CD4-positive, alpha-beta T cell treated with Interleukin-17A for 1 hour (primary cell): ENCODE data around the gene CMTM1.
"Not testable (repeated sequence)": the region's sequence is repeated elsewhere in the genome, so short reads cannot be mapped to it uniquely, and the experiment has no call there.

Source experiments
- DNase-seq: peaks from one replicate; pipeline ENCODE4 v3.0.0-alpha.2; 2020

The CMTM1 gene

DNA sequence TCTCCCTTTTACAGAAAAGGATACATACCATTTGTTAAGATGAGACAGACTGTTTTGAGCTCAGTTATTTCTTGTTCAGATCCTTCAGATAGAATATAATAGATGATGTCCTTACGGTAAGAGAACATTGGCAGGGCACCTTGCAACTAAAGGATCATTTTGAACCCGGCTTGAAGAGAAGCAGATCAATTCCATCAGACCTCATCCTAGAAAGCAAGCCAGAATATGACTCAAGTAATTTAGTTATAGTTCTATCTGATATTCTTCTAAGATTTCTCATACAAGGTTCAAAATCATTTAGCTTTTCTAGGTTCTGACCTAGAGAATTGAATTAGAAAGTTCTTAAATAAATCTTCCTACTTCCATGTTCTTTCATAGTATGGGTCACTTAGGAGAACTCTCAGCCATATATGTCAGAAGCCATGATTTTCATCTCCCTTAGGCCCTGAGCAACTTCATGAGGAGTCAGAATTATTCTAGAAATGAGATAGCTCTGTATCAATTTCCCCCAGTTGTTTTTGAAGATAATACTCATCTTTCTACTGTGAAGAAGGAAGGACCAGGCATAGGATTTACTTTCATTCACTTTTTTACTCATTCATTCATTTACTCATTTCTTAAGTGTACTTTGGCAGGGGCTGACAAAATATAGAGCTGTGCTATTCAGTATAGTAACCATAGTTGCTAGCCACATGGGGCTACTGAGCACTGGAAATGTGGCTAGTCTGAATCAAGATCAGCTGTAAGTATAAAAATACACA, 2.5 kb upstream of the CMTM1 start:
- DNase-seq: no peak

DNA sequence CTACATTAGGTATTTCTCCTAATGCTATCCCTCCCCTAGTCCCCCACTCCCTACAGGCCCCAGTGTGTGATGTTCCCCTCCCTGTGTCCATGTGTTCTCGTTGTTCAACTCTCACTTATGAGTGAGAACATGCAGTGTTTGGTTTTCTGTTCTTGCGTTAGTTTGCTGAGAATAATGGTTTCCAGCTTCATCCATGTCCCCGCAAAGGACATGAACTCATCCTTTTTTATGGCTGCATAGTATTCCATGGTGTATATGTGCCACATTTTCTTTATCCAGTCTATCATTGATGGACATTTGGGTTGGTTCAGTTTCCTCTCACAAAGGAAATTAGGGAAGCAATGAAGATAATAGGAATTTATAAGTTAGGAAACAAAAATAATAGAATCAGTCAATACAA, 1.0 kb downstream of the CMTM1 start:
- not testable (repeated sequence) for DNase-seq

DNA sequence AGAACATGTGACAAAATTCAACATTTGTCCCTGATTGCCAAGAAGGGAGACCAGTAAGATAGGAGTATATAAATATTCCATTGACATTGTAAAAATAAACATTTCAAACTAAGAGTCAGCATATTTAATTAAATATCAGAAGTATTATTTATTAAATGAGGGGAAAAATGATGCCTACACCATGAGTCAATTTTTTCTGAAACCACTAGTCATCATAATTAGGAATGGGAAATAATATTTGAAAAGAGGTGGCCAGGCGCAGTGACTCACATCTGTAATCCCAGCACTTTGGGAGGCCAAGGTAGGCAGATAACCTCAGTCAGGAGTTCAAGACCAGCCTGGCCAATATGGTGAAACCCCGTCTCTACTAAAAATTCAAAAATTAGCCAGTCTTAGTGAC, 2.1 kb downstream of the CMTM1 start:
- no peak for DNase-seq

DNA sequence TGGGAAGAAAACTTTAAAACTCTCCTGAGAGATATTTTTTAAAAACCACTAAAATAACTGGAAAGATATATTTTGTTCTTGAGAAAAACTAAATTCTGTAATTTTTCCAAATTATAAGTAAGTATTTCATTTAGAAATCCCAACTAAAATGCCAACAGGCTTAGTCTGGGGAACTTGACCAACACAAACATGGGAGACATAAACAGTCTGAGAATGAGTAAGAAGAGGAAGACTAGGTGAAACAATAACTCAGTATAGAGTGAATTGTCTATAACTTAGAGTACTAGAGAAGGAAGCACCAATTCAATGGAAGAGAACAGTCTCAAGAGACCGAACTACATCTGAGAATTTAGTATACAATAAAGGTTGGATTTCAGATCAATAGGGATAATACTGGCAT, 2.9 kb downstream of the CMTM1 start:
- DNase-seq: no peak

DNA sequence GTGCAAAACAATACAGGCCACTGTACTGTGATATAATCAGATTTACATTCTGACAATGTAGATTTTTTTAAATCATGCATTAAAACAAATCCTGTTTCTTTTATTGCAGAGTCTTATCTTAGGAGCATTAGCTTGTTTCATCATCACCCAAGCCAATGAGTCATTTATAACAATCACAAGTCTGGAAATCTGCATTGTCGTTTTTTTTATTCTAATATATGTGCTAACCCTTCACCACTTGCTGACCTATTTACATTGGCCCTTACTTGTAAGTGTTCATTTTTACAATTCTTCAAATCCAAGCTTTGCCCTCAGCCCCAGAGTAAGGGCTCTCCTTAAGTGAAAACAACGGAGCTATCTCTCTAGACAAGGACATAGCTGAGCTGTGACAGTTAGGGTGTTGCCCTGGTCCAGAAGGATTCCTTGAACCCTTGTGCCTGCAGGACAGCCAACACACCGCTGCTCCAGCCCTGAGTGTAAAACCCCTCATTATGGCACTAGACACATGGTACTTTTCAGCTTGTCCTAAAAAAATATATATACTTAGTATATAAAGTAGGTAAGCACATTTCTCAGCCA, 3.7 kb downstream of the CMTM1 start:
- DNase-seq: no peak

DNA sequence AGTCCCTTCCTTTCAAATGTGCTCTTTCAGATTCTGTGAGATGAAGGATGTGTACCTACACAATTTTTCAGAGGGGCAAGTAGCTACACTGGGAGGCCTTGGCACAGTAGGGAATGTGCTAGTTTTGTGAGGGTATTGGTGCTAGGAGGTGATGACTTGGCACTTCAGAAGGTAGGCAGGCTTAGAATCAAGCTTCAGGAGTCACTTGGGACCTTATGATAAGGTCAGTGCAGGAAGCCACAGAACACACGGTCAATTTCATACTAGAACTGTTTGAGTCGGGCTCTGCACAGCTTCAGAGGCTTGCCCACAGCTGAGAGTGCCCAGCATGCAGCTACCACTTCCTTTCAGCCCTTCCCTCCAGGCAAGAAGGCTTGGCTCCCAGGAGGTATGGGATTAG, 6.1 kb downstream of the CMTM1 start:
- DNase-seq: no peak

DNA sequence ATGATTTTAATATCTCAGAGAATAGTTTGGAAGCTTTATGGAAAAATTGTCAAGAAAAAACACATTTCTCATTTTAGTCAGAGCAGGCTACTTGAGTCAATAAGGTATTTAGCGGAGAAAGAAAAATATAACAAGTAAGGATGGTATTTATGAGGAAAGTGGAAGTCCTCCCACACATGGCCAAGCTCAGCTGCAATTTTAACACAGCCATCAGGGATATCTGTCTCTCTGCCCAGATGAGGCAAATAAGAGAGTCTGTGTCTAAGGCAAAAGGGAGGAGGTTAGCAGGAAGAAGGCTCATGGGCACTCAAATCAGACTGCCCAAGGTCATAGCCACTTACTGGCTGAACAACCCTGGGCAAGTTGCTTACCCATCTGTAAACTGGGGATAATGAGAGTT, 7.8 kb downstream of the CMTM1 start:
- DNase-seq: no peak

DNA sequence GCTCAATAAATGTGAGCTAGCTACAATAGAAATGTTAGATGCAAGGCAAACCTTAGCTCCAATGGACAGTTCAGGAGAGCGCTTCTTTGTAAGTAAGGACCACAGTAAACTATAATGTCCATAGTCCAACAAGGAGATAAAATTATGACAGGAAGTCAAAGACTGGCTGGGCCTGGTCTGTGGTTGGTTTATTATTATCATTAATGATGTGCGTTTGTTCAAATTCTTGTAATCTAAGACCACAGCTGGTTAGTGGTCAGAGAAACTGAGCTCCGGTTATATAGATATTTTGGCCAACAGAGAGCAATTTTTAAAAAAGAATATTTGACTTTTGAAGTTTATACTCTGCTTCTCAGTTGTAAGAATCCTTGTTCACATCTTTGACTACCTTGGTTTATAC, 8.3 kb downstream of the CMTM1 start:
- DNase-seq: no peak

DNA sequence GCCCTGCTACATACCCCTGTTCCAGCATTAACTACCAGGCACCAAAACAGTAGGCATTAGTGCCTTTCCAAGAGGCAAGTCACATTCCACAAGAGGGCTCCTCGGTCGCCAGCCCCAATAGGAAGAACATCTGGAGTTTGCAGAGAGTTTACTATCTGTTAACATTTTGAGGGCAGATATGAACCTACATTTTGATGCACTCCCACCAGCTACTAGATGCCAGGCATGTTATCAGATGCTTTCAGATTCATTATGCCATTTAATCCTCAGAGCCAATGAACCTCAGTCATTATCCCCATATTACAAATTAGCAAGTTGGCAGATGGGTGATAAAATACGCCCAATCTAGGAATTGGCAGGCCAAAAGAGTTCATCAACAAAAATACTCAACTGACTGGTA, 8.8 kb downstream of the CMTM1 start:
- no peak for DNase-seq

DNA sequence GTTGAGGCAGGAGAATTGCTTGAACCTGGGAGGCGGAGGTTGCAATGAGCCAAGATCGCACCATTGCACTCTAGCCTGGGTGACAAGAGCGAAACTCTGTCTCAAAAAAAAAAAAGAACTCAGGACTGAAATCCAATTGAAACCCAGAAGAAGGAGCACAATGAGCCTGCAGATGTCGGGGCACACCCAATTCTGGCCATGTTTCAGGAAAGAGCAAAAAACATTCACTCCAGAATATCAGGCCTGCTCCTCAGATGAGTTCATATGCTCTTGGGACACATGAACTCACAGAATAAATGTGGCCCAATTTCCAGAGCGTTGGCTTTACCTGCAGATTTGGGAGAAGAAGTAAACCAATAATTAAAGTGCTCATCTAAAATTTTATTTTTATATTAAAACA, 10.1 kb downstream of the CMTM1 start:
- no peak for DNase-seq

DNA sequence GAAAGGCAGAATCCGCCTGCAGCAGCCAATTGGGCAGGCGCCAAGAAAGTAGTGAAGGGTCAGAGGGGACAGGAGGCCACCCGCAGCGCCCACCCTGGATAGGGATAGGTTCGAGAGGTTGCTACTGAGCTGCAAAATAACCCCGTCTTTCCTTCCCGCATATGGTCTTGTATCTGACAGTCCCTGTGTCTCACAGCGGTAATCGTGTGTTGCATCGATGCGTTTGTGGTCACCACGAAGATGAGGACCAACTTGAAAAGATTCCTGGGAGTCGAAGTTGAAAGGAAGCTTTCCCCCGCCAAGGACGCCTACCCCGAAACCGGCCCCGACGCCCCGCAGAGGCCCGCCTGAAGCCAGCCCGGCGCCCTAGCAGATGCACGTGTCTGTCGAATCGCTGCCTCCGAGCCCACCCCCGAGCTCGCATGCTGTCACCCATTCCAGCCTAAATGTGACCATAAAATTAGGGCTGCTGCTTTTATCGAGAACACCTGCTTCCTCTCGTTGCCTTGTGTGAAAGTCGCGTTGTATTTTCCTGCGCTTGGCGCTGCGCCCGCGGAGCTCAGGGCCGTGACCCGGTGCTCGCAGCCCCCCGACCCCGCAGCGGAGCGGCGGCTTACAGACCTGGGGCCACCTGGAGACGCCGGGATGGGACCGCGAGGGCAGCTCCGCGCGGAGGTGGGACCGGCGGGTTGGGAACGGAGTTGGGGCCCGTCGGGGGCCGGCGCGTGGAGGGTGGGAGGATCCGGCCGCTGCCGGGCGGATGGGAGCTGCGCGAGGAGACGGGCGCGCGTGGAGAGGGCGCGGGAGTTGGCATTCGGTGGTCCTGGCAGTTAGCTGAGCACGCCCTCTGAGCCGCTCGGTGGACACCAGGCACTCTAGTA, 12.7 kb downstream of the CMTM1 start, which contains the start of gene CMTM2:
Gene CMTM2 (plus strand): TSS at position 813 of the 881 bp plus-strand sequence. CDS start 145 bp downstream, outside the sequence.
- no peak for DNase-seq

DNA sequence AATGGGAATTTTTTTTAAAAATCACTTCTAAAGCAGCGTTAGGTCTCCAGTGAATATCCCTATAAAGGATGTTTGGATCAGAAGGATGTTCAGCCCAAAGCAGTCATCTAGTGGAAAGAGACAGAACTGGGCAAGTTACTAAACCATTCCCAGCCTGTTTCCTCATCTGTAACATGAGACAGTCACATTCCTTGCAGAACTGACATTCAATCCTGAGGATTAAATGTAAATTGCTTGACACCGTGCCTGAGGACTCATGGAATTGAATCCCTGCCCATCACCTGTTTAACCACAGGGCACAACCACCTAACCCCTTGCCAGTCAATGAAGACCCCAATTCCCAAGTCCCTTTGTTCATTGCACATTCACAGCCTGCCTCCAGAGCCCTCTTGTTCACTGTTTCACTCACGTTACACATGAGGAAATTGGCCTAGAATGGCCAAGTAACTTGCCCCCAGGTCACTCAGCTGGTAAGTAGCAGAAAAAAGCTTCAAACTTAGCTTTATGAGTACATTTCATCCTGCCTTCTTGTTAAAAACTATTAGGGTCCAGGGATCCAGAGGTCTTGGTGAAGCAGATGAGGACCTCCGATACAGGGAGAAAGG, 14.5 kb downstream of the CMTM1 start:
- no peak for DNase-seq

DNA sequence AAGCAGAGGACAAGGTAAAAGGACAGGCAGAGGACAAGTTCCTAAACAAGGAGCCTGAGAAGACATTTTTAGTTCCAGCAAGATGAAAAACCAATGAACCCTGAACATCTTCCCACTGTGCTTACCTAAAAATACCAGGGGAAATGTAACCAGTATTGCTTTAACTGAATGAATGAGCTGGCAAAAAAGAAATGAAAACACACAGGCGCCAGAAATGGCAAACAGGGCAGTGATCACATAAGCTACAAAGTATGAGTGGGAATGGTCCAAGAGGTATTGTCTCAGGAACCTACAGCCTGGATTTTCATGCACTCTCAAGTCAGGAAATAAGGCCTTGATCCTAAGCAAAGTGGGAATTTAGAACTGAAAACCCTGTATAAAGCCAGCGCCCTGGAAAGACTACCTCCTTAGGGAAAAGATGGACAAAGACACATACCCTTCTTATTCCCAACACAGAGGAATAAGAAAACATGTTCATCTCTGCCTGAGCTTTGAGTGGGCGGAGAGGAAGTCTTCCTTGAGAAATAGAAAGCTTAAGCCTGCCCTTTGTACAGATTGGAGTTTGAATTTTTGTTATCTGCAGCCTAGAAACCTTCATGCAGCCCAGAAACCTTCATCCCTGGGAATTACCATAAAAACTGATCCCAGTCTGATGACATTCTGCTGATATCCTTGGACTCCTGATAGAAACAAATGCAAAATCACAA, 15.2 kb downstream of the CMTM1 start:
- no peak for DNase-seq

DNA sequence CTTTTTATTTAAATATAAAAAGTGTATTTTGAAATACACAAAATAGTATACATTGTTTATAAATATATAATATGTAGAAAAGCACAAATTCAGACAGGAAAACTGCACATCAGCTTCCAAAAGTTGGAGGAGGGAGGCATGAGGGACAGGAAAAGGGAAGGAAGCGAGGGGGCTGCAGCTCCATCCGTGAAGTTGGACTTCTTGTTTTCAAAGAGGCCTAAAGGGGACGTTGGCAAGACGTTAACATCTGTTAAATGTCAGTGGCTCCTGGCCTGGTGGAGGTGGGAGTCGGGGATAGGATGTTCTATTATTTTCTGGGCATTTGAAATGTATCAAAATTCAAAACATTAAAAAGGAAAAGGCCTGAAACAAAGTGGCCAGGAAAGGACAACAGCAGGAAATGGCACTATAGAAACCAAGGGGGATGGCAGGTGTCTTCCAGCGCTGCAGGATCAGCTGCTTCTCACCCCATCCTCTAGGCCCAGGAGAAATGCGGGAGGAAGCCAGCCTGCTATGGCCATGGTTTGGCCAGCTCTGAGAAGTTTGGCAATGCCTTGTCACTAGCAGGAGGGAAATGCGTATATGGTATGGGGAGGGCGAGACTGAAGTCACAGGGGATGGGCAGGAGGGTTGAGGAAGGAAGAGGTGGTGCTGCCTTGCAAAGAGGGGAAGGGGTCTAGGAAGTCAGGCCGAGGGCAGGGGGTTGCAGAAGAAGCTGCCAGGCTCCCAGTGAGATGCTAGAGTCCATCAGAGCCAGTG, 19.4 kb downstream of the CMTM1 start:
- DNase-seq: no peak

DNA sequence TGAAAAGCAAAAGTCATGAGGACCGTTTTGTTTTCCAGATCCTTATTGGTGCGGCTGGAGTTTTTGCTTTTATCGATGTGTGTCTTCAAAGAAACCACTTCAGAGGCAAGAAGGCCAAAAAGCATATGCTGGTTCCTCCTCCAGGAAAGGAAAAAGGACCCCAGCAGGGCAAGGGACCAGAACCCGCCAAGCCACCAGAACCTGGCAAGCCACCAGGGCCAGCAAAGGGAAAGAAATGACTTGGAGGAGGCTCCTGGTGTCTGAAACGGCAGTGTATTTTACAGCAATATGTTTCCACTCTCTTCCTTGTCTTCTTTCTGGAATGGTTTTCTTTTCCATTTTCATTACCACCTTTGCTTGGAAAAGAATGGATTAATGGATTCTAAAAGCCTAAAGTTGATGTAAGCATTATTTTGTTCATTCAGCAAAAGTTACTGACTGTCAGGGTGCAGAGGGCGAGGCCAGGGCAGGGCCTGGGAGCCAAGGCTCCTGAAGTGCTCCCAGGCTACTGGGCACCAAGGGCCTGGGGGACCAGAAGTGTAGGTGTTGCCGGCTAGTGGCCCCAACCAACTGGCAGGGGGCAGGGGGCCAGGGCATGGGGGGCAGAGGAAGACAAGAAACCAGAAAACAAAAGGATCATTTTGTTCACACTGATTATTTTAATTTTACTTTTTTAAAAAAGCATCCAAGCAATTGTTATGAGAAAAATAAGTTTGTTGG, 21.8 kb downstream of the CMTM1 start:
- DNase-seq: no peak

DNA sequence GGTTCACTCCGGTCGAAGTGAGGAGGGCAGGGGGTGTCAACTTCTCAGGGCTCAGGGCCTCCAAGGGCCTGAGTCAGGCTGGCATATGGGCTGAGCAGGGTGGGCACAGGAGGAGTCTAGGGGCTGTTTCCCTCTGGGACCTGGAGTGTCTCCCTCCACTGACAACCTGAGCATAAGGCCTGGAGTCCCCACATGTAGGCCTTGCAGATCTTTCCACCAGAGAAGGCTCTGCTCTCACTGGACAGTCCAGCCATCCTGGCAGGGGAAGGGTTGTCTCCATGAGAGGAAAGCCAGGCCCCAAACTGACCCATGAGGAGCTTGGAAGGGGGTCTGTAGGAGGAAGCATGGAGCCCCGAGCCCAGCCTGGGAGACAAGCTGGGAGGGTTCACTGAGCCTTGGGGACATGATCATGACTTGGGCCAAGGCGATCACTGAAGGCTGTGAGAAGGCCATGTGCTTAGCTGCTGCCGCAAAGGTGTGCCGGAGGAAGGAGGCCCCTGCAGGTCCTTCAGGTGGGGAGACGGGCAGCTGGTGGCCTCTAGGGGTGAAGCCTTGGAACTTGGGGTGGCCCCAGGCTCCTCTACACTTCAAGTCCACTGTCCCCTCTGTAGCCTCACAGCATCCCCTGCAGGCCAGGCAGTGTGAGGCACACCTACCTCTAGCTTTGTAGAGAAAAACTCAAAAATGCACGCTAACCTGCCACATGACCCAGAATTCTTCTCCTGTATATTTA, 22.9 kb downstream of the CMTM1 start:
- DNase-seq: peak; percentile 80

DNA sequence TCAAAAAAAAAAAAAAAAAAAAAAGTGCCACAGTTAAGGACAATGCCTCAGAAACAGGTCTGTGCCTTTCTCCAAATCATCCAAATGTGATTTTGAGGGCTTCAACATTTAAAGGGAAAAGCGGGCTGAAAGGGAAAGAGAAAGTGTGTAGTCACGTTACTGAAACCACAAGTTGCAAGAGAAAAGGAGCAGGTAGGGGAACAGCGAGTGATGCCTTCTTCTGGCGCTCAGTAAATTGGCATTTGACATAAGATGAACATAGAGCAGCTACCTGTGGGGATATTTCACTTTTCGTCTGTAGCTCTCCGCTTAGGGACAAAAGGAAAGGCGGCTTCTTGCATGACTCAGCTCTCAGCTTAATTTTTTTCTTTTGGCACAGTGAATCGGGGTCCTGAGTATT, 24.1 kb downstream of the CMTM1 start:
- DNase-seq: peak; percentile 58

DNA sequence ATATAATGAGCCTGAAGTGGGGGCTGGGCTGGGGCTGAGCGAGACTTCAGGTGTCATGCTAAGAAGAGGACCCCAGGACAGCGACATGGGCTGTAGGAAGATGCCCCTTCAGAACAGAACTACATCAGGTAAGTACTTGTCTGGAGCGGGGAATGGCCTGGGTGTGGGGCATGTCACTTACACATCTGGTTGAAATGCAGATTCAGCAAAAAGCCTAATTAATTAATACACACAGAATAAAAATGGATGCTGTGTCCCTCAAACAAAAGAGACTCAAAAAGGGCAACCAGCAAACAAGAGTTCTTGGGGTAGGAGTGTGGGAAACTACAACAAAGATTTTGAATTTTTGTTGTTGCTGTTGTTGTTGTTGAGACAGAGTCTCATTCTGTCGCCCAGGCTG, 24.8 kb downstream of the CMTM1 start:
- DNase-seq: no peak

DNA sequence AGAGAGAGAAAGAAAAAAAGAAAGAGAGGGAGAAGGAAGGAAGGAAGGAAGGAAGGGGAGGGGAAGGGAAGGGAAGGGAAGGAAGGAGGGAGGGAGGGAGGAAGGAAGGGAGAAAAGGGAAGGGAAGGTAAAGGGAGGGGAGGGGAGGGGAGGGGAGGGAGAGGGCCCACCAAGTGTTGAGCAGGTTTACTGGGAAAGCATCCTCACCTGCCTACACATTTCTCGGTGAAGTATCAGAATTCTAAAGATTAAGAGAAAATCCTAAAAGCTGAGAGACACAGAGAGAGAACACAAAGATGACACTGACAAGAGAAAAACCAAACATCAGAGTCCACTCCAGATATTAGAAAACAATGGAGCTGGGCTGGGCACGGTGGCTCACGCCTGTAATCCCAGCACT, 26.0 kb downstream of the CMTM1 start:
- no peak for DNase-seq

DNA sequence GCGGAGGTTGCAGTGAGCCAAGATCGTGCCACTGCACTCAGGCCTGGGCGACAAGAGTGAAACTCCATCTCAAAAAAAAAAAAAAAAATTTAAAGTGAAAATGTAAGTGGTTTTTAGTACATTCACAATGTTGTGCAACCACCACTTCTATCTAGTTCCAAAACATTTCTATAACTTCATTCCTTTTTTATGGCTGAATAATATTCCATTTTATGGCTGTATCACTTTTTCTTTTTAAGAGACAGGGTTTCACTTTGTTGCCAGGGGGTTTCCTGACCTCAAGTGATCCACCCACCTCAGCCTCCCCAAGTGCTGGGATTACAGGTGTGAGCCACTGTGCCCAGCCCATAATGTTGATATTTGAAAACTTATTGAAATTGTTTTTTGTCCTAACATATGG, 26.6 kb downstream of the CMTM1 start:
- DNase-seq: no peak

DNA sequence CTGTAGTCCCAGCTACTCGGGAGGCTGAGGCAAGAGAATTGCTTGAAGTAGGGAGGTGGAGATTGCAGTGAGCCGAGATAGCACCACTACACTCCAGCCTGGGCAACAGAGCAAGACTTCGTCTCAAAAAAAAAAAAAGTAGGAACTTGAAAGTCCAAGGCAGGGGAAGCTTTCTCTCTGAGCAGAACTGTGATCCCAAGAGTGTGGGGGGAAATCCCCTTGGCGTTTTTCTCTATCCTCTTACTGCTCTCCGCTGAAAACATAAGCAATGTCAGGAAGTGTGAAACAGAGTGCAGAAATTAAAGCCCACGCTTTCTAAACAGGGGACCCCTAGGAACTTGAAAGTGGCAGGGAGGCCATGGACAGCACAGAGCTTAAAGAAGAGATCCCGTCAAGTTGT, 28.5 kb downstream of the CMTM1 start:
- no peak for DNase-seq
